Naive thymus-derived CD8-positive, alpha-beta T cell (primary cell): ENCODE measurements around the gene RAD51D. TPM values are rescaled to one million over a fixed set of nuclear protein-coding genes. Genes with fewer than 3 reads are reported as not detected.
"Not testable (repeated sequence)": the region's sequence is repeated elsewhere in the genome, so short reads cannot be mapped to it uniquely, and the experiment has no call there.

Experiments used
- ATAC-seq, 2 donors: fragments of 150-1000 bp; cut with Tn5 transposase in 1 of 2; sonication (Bioruptor Pico), chemical (Tn5 transposase) in 1 of 2; 1 replicate in 1 of 2; 2 replicates in 1 of 2; pipeline ENCODE4 v1.10.0; 2021; ENCODE audit warnings: mild to moderate bottlenecking in 2 of 2, moderate library complexity in 2 of 2
- POLR2A ChIA-PET: fragments of 350-600 bp; sonication (Branson Sonifier 250); formaldehyde crosslinking; loops from one replicate; lab custom pipeline; 2021; ENCODE audit warnings: antibody characterized with exemption; lab: Charles Lee
- DNase-seq, 10 donors: peaks; one replicate each; pipeline versions ENCODE4 v3.0.0 to v3.0.0-alpha.2; 2020 to 2022
- H3K27ac Mint-ChIP-seq, 10 donors: one replicate each; pipeline ENCODE4 v1.8.0; 2020 to 2022; ENCODE audit warnings: mild to moderate bottlenecking in 10 of 10, mixed read lengths in 10 of 10, moderate library complexity in 4 of 10, inconsistent platforms in 1 of 10
- H3K27me3 Mint-ChIP-seq, 5 donors: one replicate each; pipeline ENCODE4 v1.8.0; 2021 to 2022; ENCODE audit warnings: mixed read lengths in 5 of 5
- H3K36me3 Mint-ChIP-seq, 3 donors: one replicate each; pipeline ENCODE4 v1.8.0; 2020 to 2022; ENCODE audit warnings: mixed read lengths in 3 of 3, mild to moderate bottlenecking in 2 of 3, inconsistent platforms in 1 of 3
- H3K4me1 Mint-ChIP-seq, 4 donors: one replicate each; pipeline ENCODE4 v1.8.0; 2021 to 2022; ENCODE audit warnings: mixed read lengths in 4 of 4
- H3K4me3 Mint-ChIP-seq, 10 donors: one replicate each; pipeline ENCODE4 v1.8.0; 2020 to 2022; ENCODE audit warnings: mild to moderate bottlenecking in 10 of 10, mixed read lengths in 10 of 10, moderate library complexity in 6 of 10, inconsistent platforms in 1 of 10
- H3K9me3 Mint-ChIP-seq, 9 donors: one replicate each; pipeline ENCODE4 v1.8.0; 2020 to 2022; ENCODE audit warnings: mixed read lengths in 9 of 9, mild to moderate bottlenecking in 3 of 9, inconsistent platforms in 1 of 9, moderate library complexity in 1 of 9
- polyA plus RNA-seq, 3 donors: library from polyadenylated mRNA; unstranded; fragments of 300-500 nt; fragmentation: Illumina TruSeq; gene quantifications; one replicate each; pipeline ENCODE4 v1.2.3, GENCODE V29; 2021
- total RNA-seq, 8 experiments: library from RNA in 2 of 8; stranded (reverse) in 2 of 8; gene quantifications; one replicate each; pipeline ENCODE4 v1.2.3 and lab custom pipeline; 2021 to 2026

The RAD51D gene
- total and polyA plus RNA-seq, 5 experiments from 2014 or later = 6.5 to 28.7 (median 13.6) TPM

- Mint-ChIP-seq H3K36me3 (peaks cover 8 to 63% (median 21%) of the 10 kb centered on the region in 3 donors), H3K27me3 (no peaks in the 10 kb centered on the region), H3K4me3 (no peak overlapping the region)
These were observed 14.7 kb downstream of the RAD51D start for GRCh38 chr17:35104844-35105450.

GRCh38 chr17:35103271-35103670, 16.4 kb downstream of the RAD51D start:
- H3K4me1 Mint-ChIP-seq = no peaks in the 10 kb centered on the region
- POLR2A ChIA-PET = no interaction called here

More at GRCh38 chr17:35104844-35105450, 14.7 kb downstream of the RAD51D start:
- Mint-ChIP-seq H3K9me3 (no peaks in the 10 kb centered on the region), H3K27ac (peak overlapping the region in 2 of 10 donors; percentile 61 to 91), H3K4me1 (no peaks in the 10 kb centered on the region)
- ATAC-seq = no peak
- POLR2A ChIA-PET = interaction anchor here (0.6 kb wide), 1 partner anchor 89 kb away, joined by 3 read pairs; no protein-coding TSS in a partner anchor
- DNase-seq = no peak

GRCh38 chr17:35101725-35102124, 17.9 kb downstream of the RAD51D start:
- H3K4me1 Mint-ChIP-seq = no peaks in the 10 kb centered on the region

More at GRCh38 chr17:35103271-35103670, 16.4 kb downstream of the RAD51D start:
- ATAC-seq (no peak), DNase-seq (no peak)
- Mint-ChIP-seq H3K36me3 (peaks cover 8 to 71% (median 21%) of the 10 kb centered on the region in 3 donors), H3K27ac (no peak overlapping the region), H3K9me3 (no peaks in the 10 kb centered on the region), H3K4me3 (no peak overlapping the region), H3K27me3 (no peaks in the 10 kb centered on the region)

DNA sequence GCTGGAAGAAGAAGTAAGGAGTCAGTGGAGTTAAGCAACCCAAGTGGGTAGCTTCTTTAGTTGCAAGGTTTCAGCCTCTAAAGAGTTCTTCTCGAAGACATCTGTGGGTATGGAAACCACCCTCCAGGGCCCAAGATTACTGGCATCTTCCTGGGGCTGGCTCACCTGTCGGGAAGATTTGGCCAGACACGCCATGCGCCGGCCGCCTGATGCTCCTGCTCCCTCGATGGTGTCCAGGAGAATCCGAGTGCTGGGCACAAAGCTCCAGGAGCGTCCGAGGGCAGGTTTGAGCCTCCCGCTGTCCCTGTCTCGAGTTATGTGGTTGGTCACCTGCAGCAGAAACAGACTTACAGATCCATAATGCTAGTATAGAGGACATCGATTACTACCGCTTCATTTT, 18.6 kb downstream of the RAD51D start:
- Mint-ChIP-seq H3K36me3 (peaks cover 2 to 62% (median 12%) of the 10 kb centered on the region in 3 donors), H3K27me3 (no peaks in the 10 kb centered on the region), H3K4me1 (peaks cover 0 to 5% (median 0%) of the 10 kb centered on the region in 4 donors), H3K4me3 (no peak overlapping the region), H3K27ac (no peak overlapping the region), H3K9me3 (no peaks in the 10 kb centered on the region)
- ATAC-seq (no peak), DNase-seq (no peak)
- POLR2A ChIA-PET = no interaction called here

More at GRCh38 chr17:35101725-35102124, 17.9 kb downstream of the RAD51D start:
- Mint-ChIP-seq H3K9me3 (no peaks in the 10 kb centered on the region), H3K27ac (peak overlapping the region in 2 of 10 donors; percentile 9 to 40), H3K36me3 (peaks cover 8 to 69% (median 19%) of the 10 kb centered on the region in 3 donors), H3K4me3 (no peak overlapping the region), H3K27me3 (no peaks in the 10 kb centered on the region)
- ATAC-seq = no peak
- no peak for DNase-seq
- POLR2A ChIA-PET = no interaction called here

GRCh38 chr17:35099908-35100307, 19.8 kb downstream of the RAD51D start:
- peaks cover 0 to 5% (median 0%) of the 10 kb centered on the region in 4 donors for H3K4me1 Mint-ChIP-seq
- ATAC-seq (no peak), DNase-seq (no peak)
- no peak overlapping the region for H3K4me3 Mint-ChIP-seq
- H3K27ac Mint-ChIP-seq = peak overlapping the region in 2 of 10 donors; percentile 39 to 85
- H3K27me3 Mint-ChIP-seq = no peaks in the 10 kb centered on the region
- H3K36me3 Mint-ChIP-seq = peaks cover 0 to 51% (median 4%) of the 10 kb centered on the region in 3 donors
- H3K9me3 Mint-ChIP-seq = no peaks in the 10 kb centered on the region
- POLR2A ChIA-PET = no interaction called here

GRCh38 chr17:35097776-35098175, 21.9 kb downstream of the RAD51D start:
- Mint-ChIP-seq H3K4me1 (peaks cover 0 to 5% (median 0%) of the 10 kb centered on the region in 4 donors), H3K9me3 (no peaks in the 10 kb centered on the region), H3K27ac (peak overlapping the region in 1 of 10 donors; percentile 63), H3K36me3 (peaks cover 0 to 36% (median 4%) of the 10 kb centered on the region in 3 donors), H3K4me3 (no peak overlapping the region), H3K27me3 (no peaks in the 10 kb centered on the region)
- ATAC-seq = no peak
- POLR2A ChIA-PET = interaction anchor here (0.7 kb wide), 1 partner anchor 38 kb away, joined by 3 read pairs; no protein-coding TSS in a partner anchor
- DNase-seq = no peak

DNA sequence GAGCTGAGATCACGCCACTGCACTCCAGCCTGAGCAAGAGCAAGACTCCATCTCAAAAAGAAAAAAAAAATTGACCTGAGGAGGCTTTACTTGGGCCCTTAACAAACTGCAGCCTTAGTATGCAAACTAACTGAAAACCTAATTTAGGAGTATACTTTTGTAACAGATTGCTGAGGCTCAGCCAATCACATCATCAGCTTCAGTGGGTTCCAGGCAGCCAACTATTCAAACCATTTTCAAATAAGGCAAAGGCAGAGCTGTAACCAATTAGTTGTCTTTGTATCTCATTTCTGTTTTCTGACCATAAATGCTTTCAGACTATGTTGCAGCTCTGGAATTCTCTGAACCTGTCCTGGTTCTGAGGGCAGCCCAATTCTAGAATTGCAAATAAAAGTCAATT, 23.9 kb downstream of the RAD51D start:
- POLR2A ChIA-PET = interaction anchor here (0.6 kb wide), 1 partner anchor 136 kb away, joined by 3 read pairs; no protein-coding TSS in a partner anchor
- no peak for ATAC-seq

GRCh38 chr17:35094902-35095301, 24.8 kb downstream of the RAD51D start:
- H3K36me3 Mint-ChIP-seq = peaks cover 0 to 11% (median under 1%) of the 10 kb centered on the region in 3 donors
- no peaks in the 10 kb centered on the region for H3K27me3 Mint-ChIP-seq
- DNase-seq (no peak), ATAC-seq (no peak)
- POLR2A ChIA-PET = interaction anchor here (0.6 kb wide), 1 partner anchor 136 kb away, joined by 3 read pairs; no protein-coding TSS in a partner anchor
- peaks cover 0 to 13% (median 5%) of the 10 kb centered on the region in 4 donors for H3K4me1 Mint-ChIP-seq
- no peaks in the 10 kb centered on the region for H3K9me3 Mint-ChIP-seq
- H3K27ac Mint-ChIP-seq = no peak overlapping the region
- H3K4me3 Mint-ChIP-seq = no peak overlapping the region

More for the DNA sequence above, 23.9 kb downstream of the RAD51D start:
- peaks cover 0 to 19% (median 4%) of the 10 kb centered on the region in 3 donors for H3K36me3 Mint-ChIP-seq
- no peaks in the 10 kb centered on the region for H3K9me3 Mint-ChIP-seq
- H3K27me3 Mint-ChIP-seq = no peaks in the 10 kb centered on the region
- peaks cover 0 to 8% (median 1%) of the 10 kb centered on the region in 4 donors for H3K4me1 Mint-ChIP-seq
- H3K4me3 Mint-ChIP-seq = no peak overlapping the region
- DNase-seq = no peak
- no peak overlapping the region for H3K27ac Mint-ChIP-seq

- H3K4me1 Mint-ChIP-seq = peaks cover 8 to 41% (median 33%) of the 10 kb centered on the region in 4 donors
- H3K36me3 Mint-ChIP-seq, H3K27me3 Mint-ChIP-seq, H3K9me3 Mint-ChIP-seq, DNase-seq, ATAC-seq: not testable (repeated sequence)
- POLR2A ChIA-PET = interaction anchor here (1.4 to 4.1 kb wide), 7 partner anchors 16 to 109 kb away, joined by 6 to 34 read pairs (median 18); partner anchors contain the start of genes LIG3 and RFFL
- peak overlapping the region in 5 of 10 donors; percentile 3 to 79 (median 18) for H3K4me3 Mint-ChIP-seq
- peak overlapping the region in 2 of 10 donors; percentile 34 to 95 for H3K27ac Mint-ChIP-seq
These were observed 29.0 kb downstream of the RAD51D start for GRCh38 chr17:35090707-35091106.

DNA sequence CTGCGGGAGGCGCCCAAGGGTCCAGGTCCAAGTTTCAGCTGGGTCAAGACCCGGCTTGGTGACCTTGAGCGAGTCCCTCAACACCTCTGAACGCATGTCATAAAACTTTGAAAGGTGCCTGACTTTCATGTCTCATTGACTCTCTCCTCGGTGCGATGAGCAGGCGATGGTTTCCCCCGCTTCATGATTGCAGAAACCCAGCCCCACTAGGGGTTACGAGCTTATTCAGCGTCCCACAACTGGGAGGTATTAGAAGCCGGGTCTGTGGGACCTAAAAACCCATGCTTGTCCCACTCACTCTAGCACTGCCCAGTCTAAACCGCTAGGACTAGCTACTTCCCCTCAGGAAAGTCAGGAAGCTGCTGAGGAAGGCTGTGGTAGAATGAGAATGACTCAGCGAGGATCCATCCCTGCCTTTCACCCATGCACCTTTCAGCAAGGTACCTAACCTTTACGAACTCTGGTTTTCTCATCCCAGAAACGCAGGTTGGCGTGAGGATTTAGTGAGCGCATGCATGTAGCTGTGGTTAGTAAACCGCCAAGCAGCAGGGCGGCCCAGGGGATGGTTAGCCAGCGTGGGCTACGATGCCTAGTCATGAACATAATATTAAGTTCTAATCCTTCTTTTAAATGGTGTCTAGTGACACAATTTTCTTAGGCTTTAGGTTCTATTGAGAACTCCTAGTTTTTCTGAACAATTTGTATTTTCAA, 29.9 kb downstream of the RAD51D start:
- POLR2A ChIA-PET = interaction anchor here (0.7 to 4.1 kb wide), 19 partner anchors 9 to 489 kb away, joined by 3 to 34 read pairs (median 6); partner anchors contain the start of genes CCT6B, LIG3, NLE1 and PEX12
- DNase-seq (peak in 5 of 10 donors; percentile 5 to 63 (median 11)), ATAC-seq (peak; percentile 37 to 41)
- Mint-ChIP-seq H3K9me3 (no peaks in the 10 kb centered on the region), H3K4me1 (peaks cover 10 to 50% (median 39%) of the 10 kb centered on the region in 4 donors), H3K4me3 (peak overlapping the region; percentile 87 to 96 (median 92)), H3K36me3 (peaks cover 0 to 4% (median 0%) of the 10 kb centered on the region in 3 donors), H3K27ac (peak overlapping the region; percentile 93 to 98 (median 95)), H3K27me3 (no peaks in the 10 kb centered on the region)

DNA sequence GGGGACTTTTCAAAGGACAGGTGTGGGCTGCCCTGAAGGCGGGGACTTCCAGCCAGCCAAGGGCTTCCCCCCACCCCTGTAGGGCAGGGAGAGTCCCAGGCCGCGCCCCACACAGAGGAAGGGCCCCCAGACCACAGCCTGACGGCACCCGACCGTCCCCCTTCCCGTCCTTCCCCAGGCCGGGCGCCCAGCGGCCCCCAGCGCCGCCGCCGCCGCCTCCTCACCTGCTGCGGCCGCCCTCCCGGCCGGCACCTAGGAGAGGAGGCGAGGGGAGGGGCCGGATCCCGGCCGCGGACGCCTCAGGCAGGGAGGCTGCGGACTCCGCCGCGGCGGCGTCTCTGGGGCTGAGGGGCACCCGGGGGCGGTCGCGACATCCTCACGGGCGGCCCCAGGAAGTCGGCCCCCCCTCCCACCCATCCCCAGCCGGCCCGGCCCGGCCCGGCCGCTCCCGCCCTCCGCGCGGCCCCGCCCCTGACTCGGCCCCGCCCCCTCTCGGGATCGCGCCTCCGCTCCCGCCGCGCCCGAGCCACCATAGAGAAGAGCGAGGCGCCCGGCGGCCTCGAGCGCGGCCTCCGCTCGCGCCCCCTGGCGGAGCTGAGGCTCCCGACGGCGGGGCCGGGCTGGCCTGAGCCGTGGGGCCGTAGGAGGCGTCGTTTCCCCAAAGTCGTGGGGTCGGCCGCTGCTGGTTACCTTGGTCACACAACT, 30.6 kb downstream of the RAD51D start:
- Mint-ChIP-seq H3K27ac (peak overlapping the region; percentile 95 to 98 (median 96)), H3K27me3 (no peaks in the 10 kb centered on the region), H3K9me3 (no peaks in the 10 kb centered on the region), H3K4me1 (peaks cover 10 to 53% (median 40%) of the 10 kb centered on the region in 4 donors), H3K36me3 (peaks cover 0 to 5% (median 0%) of the 10 kb centered on the region in 3 donors), H3K4me3 (peak overlapping the region; percentile 90 to 98 (median 94))
- ATAC-seq (peak; percentile 79 to 84), DNase-seq (peak; percentile 82 to 96 (median 90))
- POLR2A ChIA-PET = interaction anchor here (0.7 to 4.1 kb wide), 21 partner anchors 9 to 489 kb away, joined by 3 to 34 read pairs (median 6); partner anchors contain the start of genes CCT6B, LIG3, NLE1 and PEX12
